ENCODE data around the gene TNNI2. TPM values are rescaled to one million over a fixed set of nuclear protein-coding genes. Genes with fewer than 3 reads are reported as not detected.
A peak's percentile ranks its signal among the peaks of the same experiment; 100 is the strongest.
"Not testable (repeated sequence)": the region's sequence is repeated elsewhere in the genome, so short reads cannot be mapped to it uniquely, and the experiment has no call there.

Gene TNNI2
- total RNA-seq, 1 donor from 2014 or later = 1.1 TPM

GRCh38 chr11:1882265-1883238 lies 43.8 kb downstream of the TNNI2 start:
- peak; percentile 91 for TF ChIP-seq CTCF (IDR thresholded peaks at IDR 0.05)
- H3K27ac Mint-ChIP-seq (ENCODE audit: unreplicated experiment) = no peak overlapping the region
- H3K27me3 Mint-ChIP-seq (ENCODE audit: unreplicated experiment) = no peaks in the 10 kb centered on the region
- H3K9me3 Mint-ChIP-seq (ENCODE audit: unreplicated experiment) = no peaks in the 10 kb centered on the region
- no peak overlapping the region for H3K4me3 Mint-ChIP-seq (ENCODE audit: unreplicated experiment)
- peak; percentile 92 for DNase-seq (ENCODE audit: extremely low spot score, unreplicated experiment)
- H3K36me3 Mint-ChIP-seq (ENCODE audit: unreplicated experiment) = peaks cover under 1% of the 10 kb centered on the region
- peaks cover 14% of the 10 kb centered on the region for H3K4me1 Mint-ChIP-seq (ENCODE audit: unreplicated experiment)

- Mint-ChIP-seq H3K36me3 (ENCODE audit: unreplicated experiment) (peaks cover 5% of the 10 kb centered on the region), H3K27ac (ENCODE audit: unreplicated experiment) (no peak overlapping the region), H3K9me3 (ENCODE audit: unreplicated experiment) (no peaks in the 10 kb centered on the region), H3K4me1 (ENCODE audit: unreplicated experiment) (peaks cover 11% of the 10 kb centered on the region), H3K4me3 (ENCODE audit: unreplicated experiment) (no peak overlapping the region), H3K27me3 (ENCODE audit: unreplicated experiment) (no peaks in the 10 kb centered on the region)
- TF ChIP-seq CTCF (IDR thresholded peaks at IDR 0.05) = no peak
- no peak for DNase-seq (ENCODE audit: extremely low spot score, unreplicated experiment)
Observed at GRCh38 chr11:1883346-1884302, 44.8 kb downstream of the TNNI2 start.

DNA sequence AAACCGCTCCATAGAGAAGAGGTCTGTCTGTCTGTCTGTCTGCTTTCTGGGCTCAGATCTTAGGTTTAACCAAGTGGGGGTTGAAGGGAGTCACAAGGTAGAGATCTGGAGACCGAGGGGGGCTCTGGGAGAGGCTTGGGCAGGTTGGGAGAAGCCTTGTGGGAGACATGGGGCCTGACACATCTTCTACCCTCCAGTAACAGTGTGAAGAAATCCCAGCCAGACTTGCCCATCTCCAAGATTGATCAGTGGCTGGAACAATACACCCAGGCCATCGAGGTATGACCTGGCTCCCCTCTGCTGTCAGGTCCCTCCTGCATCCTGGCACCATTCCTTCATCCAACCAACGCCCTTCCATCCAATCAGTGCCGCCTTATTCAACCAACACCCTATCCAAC lies 45.5 kb downstream of the TNNI2 start:
- Mint-ChIP-seq H3K4me3 (ENCODE audit: unreplicated experiment) (no peak overlapping the region), H3K4me1 (ENCODE audit: unreplicated experiment) (peaks cover 13% of the 10 kb centered on the region), H3K27ac (ENCODE audit: unreplicated experiment) (no peak overlapping the region), H3K27me3 (ENCODE audit: unreplicated experiment) (no peaks in the 10 kb centered on the region), H3K9me3 (ENCODE audit: unreplicated experiment) (no peaks in the 10 kb centered on the region), H3K36me3 (ENCODE audit: unreplicated experiment) (peaks cover 7% of the 10 kb centered on the region)
- DNase-seq (ENCODE audit: extremely low spot score, unreplicated experiment) = no peak
- TF ChIP-seq CTCF (IDR thresholded peaks at IDR 0.05) = no peak

GRCh38 chr11:1886551-1886950 lies 47.8 kb downstream of the TNNI2 start:
- H3K27ac Mint-ChIP-seq (ENCODE audit: unreplicated experiment); H3K27me3 Mint-ChIP-seq (ENCODE audit: unreplicated experiment); DNase-seq (ENCODE audit: extremely low spot score, unreplicated experiment); H3K4me3 Mint-ChIP-seq (ENCODE audit: unreplicated experiment); H3K36me3 Mint-ChIP-seq (ENCODE audit: unreplicated experiment); H3K9me3 Mint-ChIP-seq (ENCODE audit: unreplicated experiment); H3K4me1 Mint-ChIP-seq (ENCODE audit: unreplicated experiment): not testable (repeated sequence)

DNA sequence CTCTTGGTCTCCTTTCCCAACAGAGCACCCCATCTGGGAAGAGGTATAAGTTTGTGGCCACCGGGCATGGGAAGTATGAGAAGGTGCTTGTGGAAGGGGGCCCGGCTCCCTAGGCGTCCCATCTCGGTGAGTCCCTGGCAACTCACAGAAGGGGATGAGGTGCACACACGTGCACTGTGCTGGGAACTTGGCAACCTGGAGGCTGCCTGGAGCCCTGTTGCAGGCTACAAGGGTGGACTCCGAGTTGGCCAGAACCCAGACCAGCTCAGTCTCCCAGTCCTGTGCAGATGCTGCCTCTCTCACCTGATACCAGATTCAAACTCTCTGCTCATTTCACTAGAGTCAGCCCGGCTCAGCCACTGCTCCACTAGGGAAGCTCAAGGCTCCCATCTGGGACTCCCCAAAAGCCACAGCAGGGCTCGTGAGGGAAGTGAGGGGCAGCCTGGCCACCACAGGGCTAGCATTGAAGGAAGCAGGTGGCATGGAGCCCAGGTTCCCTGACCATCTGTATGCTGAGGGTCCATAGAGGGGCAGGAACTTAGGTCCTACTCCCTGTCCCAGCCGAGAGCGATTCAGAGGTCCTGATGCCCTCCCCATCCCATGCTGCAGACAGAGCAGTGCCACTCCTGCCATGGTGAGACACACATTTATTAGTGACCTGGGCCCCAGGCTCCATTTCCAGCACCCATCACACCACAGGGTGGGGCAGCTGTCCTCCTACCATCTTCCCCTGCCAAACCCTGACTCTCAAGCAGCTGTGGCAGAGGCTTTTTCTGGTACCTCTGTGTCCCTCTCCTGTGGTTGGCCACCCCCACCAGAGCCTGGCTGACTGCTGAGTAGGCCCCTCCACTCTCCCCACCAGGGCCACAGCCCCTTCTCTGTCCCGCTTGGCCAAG lies 48.9 kb downstream of the TNNI2 start:
- Mint-ChIP-seq H3K9me3 (ENCODE audit: unreplicated experiment) (no peaks in the 10 kb centered on the region), H3K27ac (ENCODE audit: unreplicated experiment) (no peak overlapping the region), H3K4me1 (ENCODE audit: unreplicated experiment) (peaks cover 2% of the 10 kb centered on the region), H3K27me3 (ENCODE audit: unreplicated experiment) (no peaks in the 10 kb centered on the region), H3K4me3 (ENCODE audit: unreplicated experiment) (no peak overlapping the region), H3K36me3 (ENCODE audit: unreplicated experiment) (peaks cover 7% of the 10 kb centered on the region)
- no peak for DNase-seq (ENCODE audit: extremely low spot score, unreplicated experiment)
- no peak for TF ChIP-seq CTCF (IDR thresholded peaks at IDR 0.05)
